ENCODE data around the gene CLEC4G. TPM values are rescaled to one million over a fixed set of nuclear protein-coding genes. Genes with fewer than 3 reads are reported as not detected.

The CLEC4G gene
- total and polyA plus RNA-seq, 2 of the 8 experiments (the other 6 are each of a cell fraction or from before 2014, with no cell fraction given), result 0.35 to 2.9 TPM

DNA sequence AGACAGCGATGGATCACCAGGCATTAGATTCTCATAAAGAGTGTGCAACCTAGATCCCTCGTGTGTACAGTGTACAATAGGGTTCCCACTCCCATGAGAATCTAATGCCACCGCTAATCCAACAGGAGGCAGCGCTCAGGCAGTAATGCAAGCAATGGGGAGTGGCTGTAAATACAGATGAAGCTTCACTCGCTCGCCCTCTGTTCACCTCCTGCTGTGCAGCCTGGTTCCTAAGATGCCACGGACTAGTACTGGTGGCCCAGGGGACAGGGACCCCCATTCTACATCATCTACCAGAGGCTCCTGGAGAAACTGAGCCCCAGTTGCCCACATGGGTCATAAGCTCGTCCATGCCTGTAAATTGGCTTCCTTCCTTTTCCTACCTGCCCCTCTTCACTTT lies 39.2 kb upstream of the CLEC4G start (continued):
- no peak for TF ChIP-seq TBP (IDR thresholded peaks at IDR 0.05; ENCODE audit: low read depth, low read length)
- no peak for TF ChIP-seq CHD2 (IDR thresholded peaks at IDR 0.05; ENCODE audit: low read length)
- TF ChIP-seq YY1 (IDR thresholded peaks at IDR 0.05; ENCODE audit: low read depth, low read length), result no peak

Measured in H1 (cell line).